Erythroblast (primary cell): Measurements from ENCODE around the gene STK17A.

Source experiments
- GATA1 ChIP-seq: IDR thresholded peaks from 2 replicates; pipeline ENCODE4 v1.6.1; 2011; ENCODE audit warnings: low read depth, mild to moderate bottlenecking, control low read depth, low read length, moderate library complexity
- POLR2A ChIP-seq: IDR thresholded peaks from 2 replicates; pipeline ENCODE4 v1.6.1; 2011; ENCODE audit warnings: mild to moderate bottlenecking, low read length

DNA sequence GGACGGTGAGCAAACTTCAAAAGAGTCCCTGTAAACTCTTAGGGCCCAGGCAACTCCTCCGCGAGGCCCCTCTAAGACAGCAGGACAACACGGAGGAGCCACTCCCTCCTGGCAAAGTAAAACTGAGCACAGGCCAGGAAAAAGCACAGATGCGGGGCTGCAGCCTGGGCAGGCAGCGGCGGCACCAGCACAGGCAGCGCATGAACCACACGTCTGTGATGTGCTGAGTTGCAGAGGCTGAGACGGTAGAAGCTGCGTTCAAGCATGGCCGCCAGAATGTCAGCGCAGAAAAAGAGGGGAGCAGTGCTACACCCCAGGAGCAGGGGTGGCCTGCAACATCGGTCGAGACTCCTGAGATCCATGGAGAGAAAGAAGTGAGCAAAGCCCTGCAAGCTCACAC, 46.1 kb upstream of the STK17A start:
- TF ChIP-seq POLR2A = no peak
- TF ChIP-seq GATA1 = no peak
